OCI-LY7 (cell line): ENCODE data around the gene KCNJ5.

ENCODE experiments used
- EZH2phosphoT487 ChIP-seq: fragments of 200-600 bp; sonication (generic); IDR thresholded peaks from 2 replicates; pipeline ENCODE4 v1.6.1; 2018; ENCODE audit warnings: low read depth, borderline replicate concordance, mild to moderate bottlenecking, mixed run types, antibody characterized with exemption, low read length, moderate library complexity, mixed read lengths
- TF ChIP-seq, protein P1 (sequence below): fragments of 200-600 bp; sonication (generic); conservative IDR thresholded peaks from 2 replicates; pipeline ENCODE4 v1.5.1; 2014; ENCODE audit warnings: mild to moderate bottlenecking, antibody characterized with exemption, low read length, moderate library complexity, mixed read lengths

DNA sequence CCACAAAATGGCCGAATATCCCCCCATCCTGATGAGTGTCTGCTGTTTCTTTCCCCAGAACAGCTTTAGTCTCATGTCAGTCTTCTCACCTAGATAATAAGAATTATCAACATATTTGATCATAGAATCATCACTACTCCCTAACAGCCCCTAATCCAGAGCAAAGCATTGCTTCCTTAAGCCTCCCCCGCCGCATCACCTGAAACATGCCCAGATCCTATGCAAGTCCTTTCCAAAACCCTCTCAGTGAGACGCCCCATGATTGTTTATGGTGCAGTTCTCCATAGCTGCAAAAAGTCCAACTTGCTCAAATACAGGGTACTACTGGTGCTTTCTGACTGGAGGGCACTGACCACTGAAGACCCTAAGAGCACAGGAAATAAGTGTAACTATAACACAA, 44.2 kb upstream of the KCNJ5 start:
- TF ChIP-seq, protein P1, sequence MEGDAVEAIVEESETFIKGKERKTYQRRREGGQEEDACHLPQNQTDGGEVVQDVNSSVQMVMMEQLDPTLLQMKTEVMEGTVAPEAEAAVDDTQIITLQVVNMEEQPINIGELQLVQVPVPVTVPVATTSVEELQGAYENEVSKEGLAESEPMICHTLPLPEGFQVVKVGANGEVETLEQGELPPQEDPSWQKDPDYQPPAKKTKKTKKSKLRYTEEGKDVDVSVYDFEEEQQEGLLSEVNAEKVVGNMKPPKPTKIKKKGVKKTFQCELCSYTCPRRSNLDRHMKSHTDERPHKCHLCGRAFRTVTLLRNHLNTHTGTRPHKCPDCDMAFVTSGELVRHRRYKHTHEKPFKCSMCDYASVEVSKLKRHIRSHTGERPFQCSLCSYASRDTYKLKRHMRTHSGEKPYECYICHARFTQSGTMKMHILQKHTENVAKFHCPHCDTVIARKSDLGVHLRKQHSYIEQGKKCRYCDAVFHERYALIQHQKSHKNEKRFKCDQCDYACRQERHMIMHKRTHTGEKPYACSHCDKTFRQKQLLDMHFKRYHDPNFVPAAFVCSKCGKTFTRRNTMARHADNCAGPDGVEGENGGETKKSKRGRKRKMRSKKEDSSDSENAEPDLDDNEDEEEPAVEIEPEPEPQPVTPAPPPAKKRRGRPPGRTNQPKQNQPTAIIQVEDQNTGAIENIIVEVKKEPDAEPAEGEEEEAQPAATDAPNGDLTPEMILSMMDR: no peak
- no peak for TF ChIP-seq EZH2phosphoT487
